ENCODE data around the gene PHETA1.

PHETA1 gene, protein sequence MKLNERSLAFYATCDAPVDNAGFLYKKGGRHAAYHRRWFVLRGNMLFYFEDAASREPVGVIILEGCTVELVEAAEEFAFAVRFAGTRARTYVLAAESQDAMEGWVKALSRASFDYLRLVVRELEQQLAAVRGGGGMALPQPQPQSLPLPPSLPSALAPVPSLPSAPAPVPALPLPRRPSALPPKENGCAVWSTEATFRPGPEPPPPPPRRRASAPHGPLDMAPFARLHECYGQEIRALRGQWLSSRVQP

DNA sequence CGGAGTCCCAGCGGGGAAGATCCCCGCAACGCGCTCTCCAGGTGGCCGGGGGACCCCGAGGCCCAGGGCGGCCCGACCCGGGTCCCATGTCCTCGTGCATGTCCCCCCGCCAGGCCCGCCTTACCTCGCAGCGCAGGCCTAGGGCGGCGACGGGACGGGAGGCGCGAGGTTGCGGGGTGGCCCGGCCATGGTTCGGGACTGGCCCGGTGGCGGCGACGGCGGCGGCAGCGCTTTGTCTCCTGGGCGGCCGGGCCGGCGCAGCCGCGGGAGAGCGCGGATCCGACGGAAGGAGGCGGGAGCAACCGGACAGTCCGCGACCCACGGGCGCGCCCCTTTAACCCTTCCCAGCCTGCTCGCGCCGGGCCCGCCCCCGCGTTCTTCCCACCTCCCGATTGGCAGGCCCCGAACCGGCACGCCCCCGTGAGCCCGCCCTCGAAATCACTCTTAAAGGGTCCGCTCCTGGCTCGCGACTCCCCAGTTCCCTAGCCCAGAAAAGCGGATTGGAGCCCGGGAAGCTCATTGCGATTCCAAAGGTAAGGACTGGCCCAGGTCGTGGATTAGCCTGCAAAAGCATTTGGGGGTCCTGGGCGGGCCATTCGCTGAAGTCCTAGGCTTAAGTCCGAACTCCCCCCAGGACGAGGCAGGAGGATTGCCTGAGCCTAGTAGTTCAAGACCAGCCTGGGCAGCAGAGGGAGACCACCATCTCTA, at the start of gene PHETA1:
TSS of gene PHETA1 (minus strand) at position 308 of the 708 bp plus-strand sequence. CDS start 5,668 bp downstream, outside the sequence.
- peak; percentile 75 for DNase-seq

DNA sequence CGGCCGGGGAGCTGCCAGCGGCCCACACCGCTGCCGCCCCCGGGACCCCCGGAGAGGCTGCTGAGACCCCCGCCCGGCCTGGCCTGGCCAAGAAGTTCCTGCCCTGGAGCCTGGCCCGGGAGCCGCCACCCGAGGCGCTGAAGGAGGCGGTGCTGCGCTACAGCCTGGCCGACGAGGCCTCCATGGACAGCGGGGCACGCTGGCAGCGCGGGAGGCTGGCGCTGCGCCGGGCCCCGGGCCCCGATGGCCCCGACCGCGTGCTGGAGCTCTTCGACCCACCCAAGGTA, 49.6 kb upstream of the PHETA1 start:
- DNase-seq, result no peak

DNA sequence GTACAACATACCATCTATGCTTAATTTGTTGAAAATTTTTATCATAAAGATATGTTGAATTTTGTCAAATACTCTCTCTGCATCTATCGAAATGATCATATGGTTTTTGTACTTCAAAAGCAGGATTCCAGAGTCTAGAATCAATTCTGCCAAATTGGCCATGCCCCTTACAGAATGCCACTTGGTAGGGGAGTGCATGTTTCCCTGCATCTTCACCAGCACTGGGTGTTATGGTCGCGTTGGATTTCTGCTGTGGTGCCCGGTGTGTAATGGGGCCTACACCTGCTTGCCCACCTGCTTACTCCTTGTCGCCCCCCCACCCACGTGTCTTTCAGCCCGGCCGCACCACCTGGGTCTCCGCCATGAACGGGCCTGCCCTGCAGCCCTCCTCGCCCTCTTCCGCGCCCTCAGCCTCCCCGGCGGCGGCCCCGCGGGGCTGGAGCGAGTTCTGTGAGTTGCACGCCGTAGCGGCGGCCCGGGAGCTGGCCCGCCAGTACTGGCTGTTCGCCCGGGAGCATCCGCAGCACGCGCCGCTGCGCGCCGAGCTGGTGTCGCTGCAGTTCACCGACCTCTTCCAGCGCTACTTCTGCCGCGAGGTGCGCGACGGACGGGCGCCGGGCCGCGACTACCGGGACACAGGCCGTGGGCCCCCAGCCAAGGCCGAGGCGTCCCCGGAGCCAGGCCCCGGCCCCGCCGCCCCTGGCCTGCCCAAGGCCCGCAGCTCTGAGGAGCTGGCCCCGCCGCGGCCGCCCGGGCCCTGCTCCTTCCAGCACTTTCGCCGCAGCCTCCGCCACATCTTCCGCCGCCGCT, 49.1 kb upstream of the PHETA1 start:
- no peak for DNase-seq

DNA sequence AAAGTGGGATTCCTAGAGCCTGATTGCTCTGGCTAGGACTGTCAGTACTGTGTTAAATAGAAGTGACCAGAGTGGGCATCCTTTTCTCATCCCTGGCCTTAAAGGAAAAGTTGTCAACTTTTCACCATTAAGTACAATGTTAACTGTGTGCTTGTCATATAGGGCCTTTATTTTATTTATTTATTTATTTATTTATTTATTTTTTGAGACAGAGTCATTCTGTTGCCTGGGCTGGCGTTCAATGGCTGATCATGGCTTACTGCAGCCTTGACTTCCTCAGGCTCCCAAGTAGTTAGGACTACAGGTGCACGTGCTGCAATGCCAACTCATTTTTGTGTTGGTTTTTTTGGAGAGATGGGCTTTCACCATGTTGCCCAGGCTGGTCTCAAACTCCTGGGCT, 48.4 kb upstream of the PHETA1 start:
- DNase-seq, result no peak

DNA sequence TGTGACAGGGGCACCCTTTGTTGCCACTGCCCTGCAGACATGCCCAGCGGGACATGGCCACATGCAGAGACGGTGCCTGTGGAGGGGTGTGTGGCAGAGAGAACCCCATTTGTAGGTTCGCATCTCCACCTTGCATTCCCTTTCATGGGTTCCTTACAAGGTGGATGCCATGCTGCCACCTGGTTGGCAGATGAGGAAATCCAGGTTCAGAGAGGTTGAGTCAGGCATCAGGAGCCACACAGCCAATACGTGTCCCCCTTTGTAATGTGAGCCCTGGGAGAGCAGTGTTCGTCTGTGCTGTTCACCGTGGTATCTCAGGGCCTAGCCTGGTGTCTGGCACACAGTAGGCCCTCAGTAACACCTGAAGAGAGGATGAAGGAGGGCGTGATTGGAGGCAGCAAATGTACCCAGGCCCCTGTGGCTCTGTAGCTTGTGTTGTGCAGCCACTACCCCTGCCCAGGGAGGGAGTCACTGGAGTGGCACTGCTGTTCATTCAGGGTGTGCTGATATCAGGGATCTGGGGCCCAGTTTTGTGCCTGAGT, 45.9 kb upstream of the PHETA1 start:
- DNase-seq, result no peak

DNA sequence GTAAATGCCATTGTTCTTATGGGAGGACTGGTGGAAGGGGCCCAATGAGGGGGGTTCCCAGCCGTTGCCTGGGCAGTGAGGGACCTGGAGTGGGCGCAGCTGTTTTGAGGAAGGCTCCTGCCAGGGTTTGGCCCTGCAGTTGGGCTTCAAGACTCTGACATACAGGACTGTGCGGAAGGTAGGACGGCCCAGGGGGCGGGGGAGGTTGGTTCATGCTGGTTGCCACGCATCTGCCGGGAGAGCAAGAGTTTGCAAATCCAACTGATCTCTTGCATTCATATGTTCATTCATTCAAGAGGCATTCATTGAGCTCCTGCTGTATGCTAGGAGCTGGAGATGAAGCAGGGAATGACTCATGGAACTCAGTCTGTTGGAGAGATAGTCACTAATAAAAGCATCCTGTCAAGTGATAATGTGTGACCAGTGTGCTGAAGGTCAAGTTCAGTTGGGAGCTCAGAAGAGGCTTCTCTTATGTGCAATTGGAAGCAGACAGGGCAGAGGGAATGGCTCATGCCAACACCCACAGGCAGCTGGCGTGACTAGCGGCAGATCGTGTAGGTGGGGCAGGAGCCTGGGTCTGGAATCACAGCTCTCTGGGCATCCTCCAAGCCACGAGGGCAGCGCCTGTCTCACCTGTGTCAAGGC, 44.7 kb upstream of the PHETA1 start:
- DNase-seq, result no peak

DNA sequence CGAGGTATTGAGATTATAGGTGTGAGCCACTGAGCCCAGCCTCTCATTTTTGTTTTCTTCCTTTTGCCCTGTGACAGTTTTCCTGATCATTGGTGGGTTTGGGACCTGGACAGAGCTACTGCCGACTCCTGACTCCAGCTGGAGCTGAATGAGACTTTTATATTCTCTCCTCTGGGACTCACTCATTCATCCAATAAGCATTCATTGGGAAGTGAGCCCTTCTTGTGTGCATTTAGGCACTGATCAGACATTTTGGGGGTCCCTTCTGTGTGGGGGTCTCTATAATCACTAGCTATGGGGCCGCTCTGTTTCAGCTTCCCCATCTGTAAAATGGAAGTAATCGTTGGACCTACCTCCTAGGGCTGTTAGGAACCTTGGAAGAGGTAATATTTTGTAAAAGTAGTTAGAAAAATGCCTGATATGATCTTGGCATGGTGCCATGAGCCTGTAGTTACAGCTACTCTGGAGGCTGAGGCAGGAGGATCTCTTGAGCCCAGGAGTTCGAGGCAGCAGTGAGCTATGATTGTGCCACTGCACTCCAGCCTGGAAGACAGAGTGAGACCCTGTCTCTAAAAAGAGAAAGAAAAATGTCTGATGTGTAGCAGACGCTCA, 44.0 kb upstream of the PHETA1 start:
- no peak for DNase-seq

DNA sequence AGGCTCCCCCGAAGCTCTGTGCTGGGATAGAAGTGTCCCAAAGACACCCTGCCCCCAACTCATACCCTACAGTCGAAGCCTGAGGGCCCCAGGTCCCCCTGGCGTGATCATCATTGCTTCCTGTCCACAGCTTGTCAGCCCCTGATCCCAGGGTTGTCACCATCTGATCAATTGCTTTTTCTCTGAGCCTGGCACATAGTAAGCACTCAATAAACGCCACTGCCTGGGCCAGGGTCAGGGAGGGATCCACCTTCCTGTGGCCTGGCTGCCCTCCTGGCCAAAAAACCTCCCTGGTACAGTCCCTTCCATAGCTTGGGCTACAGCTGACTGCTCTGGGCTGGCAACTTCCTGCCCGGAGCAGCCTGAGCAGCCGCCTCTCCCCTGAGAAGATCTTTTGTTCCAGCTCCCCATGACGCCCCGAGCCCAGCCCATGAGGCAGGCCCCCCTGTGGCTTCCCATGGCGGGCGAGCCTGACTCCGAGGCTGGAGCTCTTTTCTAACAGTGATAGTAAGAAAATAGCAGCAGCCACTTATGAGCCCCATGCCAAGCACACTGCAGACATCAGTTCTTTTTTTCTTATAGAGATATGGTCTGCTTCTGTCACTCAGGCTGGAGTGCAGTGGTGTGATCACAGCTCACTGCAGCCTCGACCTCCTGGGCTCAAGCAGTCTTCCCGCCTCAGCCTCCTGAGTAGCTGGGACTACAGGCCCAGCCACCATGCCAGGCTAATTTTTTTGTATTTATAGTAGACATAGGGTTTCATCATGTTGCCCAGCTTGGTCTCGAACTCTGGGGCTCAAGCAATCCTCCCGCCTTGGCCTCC, 43.3 kb upstream of the PHETA1 start:
- DNase-seq, result no peak

DNA sequence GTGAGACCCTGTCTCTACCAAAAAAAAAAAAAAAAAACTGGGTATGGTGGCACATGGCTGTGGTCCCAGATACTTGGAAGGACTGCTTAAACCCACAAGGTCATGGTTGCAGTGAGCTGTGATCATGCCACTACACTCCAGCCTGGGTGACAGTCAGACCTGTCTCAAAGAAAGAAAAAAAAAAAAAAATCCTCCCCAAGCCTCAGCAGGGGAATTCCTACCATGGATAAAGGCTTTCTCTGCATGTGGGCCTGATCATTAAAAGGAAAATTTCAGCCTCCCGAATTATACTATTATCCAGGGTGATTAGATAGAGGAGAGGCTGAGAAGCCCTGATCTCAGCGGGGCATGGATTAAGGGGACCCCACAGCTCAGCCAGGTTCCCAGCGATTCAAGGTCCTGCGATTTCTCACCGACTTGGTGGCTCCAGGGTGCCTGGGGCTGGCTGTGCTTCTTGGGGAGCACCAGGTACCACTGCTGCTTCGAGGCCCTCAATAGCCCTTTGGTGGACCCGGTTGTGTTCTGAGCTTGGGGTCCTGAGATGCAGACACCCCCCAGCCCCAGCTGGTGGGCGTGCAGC, 42.4 kb upstream of the PHETA1 start:
- DNase-seq, result no peak

DNA sequence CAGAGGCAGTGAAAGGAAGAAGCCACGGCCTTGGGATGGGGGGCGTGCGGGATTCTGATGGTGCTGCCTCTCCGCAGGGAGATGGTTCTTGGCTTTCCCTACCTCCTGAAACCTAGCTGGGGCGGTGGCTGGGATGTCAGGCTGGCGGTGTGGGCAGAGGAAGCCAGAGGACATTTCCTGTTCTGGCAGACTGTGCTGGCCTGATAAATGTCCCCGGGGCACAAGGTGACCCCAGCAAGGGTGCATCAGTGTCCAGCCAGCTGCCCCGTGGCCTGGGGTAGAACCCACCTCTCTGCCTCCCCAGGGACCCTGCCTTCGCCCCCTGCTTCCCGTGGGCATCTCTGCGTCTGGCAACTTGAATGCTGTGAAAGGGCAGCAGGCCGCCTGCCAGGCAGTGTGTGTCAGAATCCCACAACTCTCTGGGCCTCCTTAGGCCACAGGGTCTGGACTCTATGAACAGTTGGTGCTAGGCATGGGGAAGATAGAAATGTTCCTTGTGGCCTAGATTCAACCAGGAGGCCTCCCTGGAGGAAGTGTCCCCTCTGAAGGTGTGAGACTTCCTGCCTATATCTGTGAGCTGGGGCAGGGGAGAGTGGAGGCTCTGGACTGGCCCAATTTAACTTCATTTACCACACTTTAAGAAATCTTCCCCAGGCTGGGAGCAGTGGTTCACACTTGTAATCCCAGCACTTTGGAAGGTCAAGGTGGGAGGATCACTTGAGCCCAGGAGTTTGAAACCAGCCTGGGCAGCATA, 41.7 kb upstream of the PHETA1 start:
- DNase-seq, result no peak

DNA sequence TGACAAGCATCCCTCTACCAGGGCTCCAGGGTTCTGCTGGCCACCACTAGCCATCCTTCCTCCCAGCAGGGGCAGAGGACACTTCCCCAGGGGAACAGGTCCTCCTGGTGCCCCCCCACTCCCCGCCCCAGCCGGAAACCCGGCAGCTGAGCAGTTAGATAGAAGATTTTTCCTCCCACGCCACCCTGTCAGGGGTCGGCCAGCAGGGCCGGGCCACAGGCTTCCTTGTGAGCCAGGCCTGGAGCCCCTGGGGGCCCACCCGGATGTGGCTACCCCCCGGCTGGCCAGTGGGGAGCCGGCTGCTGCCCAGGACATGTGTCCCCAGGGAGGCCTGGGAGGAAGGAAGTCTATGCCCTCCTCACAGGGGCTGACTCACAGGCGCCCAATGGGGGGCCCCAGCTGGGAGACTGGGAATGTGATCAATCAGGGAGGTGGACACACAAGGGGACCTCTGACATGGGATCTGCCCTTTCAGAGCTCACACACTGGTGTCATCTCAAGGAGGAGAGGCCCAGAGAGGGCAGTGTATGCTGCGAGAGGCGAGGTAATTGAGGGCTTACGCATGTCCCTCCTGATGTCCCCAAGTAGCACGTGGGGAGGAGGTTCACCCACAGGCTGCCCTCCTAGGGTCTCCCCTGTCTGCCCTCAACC, 41.0 kb upstream of the PHETA1 start:
- DNase-seq, result no peak

DNA sequence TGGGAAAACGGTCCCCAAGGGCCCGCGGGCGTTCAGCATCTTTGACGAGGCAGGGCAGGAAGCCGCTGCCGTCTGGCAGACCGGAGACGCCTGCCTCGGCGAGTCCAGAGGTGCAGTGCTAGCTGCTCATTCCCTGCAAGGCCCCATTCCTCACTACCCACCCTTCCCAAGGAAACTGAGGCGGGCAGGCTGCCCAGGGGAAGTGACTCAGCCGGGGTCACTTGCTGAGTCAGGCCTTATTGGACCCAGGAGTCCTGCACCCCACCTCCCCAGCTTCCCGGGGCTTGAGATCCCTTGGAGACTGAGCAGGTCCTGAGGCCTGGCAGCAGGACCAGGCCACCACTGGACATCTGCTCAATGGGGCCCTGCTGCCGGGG, 40.5 kb upstream of the PHETA1 start:
- DNase-seq, result no peak

DNA sequence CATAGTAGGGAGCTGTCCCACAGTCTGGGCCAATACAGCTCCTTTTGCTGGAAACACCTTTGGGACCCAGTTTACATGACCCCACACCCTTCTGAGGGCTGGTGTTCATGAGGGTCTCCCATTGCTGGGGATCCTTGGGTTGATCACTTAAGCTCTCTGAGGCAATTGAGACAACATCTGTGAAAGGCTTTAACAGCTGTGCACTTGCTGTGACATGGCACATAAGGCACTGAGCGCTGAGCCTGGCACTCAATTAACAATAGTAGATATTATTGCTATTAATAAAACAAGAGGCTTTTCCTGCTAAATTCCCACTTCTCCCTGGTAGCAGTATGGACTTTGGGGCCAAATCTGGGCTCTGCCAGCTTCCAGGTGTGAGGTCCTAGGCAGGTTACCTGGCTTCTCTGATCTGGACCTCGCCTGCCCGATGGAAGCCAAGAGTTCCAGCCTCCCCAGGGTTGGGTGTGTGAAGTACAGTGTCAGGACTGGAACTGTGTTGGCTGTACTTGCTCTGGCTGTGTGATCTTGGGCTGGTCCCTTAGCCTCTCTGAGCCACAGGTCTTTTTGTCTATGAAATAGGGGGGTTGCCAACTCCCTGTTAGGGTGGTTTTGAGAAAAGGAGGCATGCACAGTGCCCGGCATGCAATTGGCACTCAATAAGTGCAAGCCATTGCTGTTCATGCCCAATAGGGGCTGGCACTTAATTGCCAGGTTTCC, 39.9 kb upstream of the PHETA1 start:
- DNase-seq, result no peak

DNA sequence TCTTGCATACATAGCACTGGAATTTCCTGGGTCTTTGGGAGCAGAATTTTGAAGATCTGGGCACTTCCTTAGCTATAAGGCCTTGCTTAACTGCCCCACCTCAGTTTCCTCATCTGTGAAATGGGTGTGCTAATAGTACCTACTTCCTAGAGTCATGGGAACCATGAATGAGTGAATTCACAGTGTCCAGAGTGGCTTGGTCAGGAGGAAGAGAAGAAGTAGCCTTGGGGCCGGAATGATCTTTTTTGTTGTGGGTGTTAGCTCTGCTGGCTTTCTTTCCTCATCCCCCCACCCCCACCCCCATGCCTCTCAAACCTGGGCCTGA, 39.2 kb upstream of the PHETA1 start:
- no peak for DNase-seq

DNA sequence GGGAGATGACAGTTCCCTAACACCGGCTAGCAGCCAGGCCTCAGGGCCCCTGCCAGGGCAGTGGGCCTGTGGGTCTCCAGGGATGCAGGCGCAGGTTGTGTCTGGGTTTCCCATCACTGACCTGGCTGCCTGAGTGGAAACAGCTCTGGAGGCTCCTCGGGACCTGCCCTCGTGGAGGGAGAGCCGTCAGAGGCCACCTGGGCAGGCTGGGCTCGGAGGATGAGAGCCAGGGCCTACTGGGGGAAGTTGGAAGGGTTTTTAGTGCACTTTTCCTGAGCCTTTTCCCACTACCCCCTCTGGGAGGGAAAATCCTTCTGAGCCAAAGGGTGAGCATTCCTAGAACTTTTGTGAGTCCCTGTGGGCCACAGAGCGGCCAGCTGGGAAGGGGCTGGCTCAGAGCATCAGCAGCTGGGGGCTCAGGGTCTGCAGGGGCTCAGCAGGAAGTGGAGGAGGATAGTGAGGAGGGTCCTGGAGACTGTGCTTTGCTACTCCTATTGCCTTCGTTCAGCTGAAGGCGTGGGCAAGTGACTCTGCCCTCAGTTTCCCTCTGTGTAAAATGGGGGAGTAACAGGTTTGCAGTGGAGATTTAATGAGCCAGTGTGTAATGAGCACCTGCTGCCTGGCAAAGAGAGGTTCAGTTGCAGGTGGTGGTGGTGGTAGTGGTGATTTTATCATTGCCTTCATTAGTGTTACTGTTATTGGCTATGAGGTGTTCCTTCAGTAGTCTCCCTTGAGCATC, 38.7 kb upstream of the PHETA1 start:
- DNase-seq, result no peak

DNA sequence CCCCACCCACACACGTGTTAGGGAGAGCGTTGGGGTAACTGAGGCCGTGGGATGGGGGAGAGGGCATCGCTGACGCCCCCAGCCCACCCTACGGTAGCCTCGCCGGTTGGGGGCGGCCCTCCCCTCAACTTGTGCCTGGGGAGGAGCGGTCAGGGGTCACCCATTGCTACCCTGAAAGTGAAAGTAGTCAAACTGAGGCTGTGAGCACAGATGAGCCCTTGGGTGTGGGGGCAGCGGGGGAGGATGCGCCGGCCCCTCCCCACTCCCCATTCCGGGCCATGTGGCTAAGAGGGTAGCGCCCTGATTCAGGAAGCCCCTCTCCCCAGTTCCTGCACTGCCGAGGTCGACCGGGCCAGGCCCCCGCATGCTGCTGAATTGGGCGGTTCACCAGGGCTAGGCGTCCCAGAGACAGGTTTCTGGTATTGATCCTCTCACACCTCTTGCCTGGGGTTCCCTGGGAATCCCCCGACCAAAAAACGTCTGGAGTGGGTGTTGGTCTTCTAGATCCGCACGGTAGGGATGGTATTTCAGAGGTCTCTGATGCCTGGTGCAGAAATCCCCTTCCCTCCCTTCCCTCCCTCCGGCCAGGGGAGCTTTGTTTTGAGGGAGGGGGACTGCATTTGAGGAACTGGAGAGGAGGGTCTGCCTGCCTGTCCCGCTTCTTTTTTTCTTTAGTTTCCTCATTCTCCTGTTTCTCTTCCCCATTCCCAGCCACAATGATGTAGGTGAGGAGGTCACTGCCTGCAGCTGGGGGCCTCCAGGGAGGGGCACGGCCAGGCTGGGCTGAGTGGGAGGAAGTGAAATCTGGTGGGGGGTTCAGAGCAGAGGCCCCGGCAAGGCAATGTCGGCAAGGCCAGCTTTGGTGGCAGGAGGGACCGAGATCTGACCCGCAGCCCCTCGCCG, 37.8 kb upstream of the PHETA1 start:
- DNase-seq, result no peak

DNA sequence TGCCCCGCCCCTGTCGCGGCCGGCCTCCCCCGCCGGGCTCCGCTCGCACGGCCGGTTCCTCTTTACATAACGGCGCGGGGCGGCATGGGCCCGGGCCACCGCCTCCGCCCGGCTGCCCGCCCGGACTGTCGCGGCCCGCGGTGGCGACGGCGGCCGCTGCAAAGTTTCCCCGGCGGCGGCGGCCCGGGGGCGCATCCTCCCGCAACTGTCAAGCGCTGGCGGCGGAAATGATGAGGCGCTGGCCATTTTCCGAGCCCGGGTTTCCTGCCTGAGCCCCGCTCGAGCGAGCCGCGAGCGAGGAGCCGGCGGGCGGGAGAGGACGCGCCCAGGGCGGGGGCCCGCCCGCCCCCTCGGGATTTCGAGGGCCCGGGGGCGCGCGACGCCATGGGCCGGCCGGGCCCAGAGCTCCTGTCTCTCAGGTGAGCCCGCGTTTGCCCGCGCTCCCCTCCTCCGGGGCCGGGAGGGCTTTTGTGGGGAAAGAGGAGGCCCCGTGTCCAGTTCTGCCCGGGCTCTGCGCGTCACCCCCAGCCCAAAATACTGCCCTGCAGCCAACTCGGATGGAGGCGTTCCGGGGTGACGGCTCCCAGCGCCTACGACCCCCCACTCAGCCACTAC, 37.1 kb upstream of the PHETA1 start, which contains the start of gene SH2B3:
TSS of gene SH2B3 (plus strand) at position 65 of the 615 bp plus-strand sequence. CDS start 12,223 bp downstream, outside the sequence.
- no peak for DNase-seq

Data from NCI-H2029 treated with DMSO at 0.1 percent for 48 hours (cell line).